Measurements from ENCODE around the gene CYP3A4. TPM values are rescaled to one million over a fixed set of nuclear protein-coding genes. Genes with fewer than 3 reads are reported as not detected.

Gene CYP3A4
- total RNA-seq, 1 experiment from 2014 or later = not detected

- no peak overlapping the region for H3K23ac ChIP-seq (ENCODE audit: insufficient read length, low read depth, low read length)
- WGBS (ENCODE audit: extremely low coverage, insufficient read length, low lambda C conversion rate) = no CpG with 5 or more reads among the region's 2 CpGs
- H2AK5ac ChIP-seq (ENCODE audit: insufficient read length, low read length) = no peak overlapping the region
These were observed 74.0 kb downstream of the CYP3A4 start for GRCh38 chr7:99709838-99710578.

More at GRCh38 chr7:99709838-99710578, 74.0 kb downstream of the CYP3A4 start:
- H3K27ac Mint-ChIP-seq = no peak overlapping the region
- Histone ChIP-seq H2BK20ac (ENCODE audit: low read depth, low read length, poor library complexity, severe bottlenecking) (no peak overlapping the region), H4K5ac (ENCODE audit: insufficient read length, low read depth, low read length) (no peak overlapping the region), H3T11ph (ENCODE audit: low read length) (no peak overlapping the region), H2BK12ac (ENCODE audit: insufficient read length, low read depth, low read length) (no peak overlapping the region), H4K91ac (ENCODE audit: insufficient read length, low read depth, low read length) (no peak overlapping the region), H3K56ac (ENCODE audit: insufficient read length, low read depth, low read length) (no peak overlapping the region), H3K79me1 (ENCODE audit: insufficient read depth, low read depth, low read length, poor library complexity, severe bottlenecking) (no peaks in the 10 kb centered on the region), H3K18ac (ENCODE audit: insufficient read length, low read depth, low read length) (no peak overlapping the region), H2BK5ac (ENCODE audit: insufficient read length, low read length) (no peak overlapping the region), H3K4me1 (ENCODE audit: insufficient read depth, low read length) (no peaks in the 10 kb centered on the region), H3K27me3 (ENCODE audit: insufficient read depth, low read length) (no peaks in the 10 kb centered on the region), H3K4me2 (ENCODE audit: insufficient read depth, insufficient read length, low read length) (no peak overlapping the region), H2BK15ac (ENCODE audit: low read depth, low read length) (no peak overlapping the region), H2AFZ (ENCODE audit: low read length) (no peak overlapping the region), H3K14ac (ENCODE audit: insufficient read depth, low read length) (no peak overlapping the region), H3K27ac (ENCODE audit: insufficient read length, low read depth, low read length) (no peak overlapping the region), H3K9me3 (ENCODE audit: control insufficient read depth, low read depth, low read length) (peaks cover 11% of the 10 kb centered on the region), H4K8ac (replicated peaks; ENCODE audit: insufficient read length, low read depth, low read length) (no peak overlapping the region), H3K23me2 (ENCODE audit: insufficient read length, low read depth, low read length, poor library complexity, severe bottlenecking) (no peaks in the 10 kb centered on the region), H4K20me1 (ENCODE audit: control insufficient read depth, insufficient read depth, insufficient read length) (no peaks in the 10 kb centered on the region), H3K4ac (ENCODE audit: low read depth, low read length) (no peak overlapping the region), H3K9ac (ENCODE audit: extremely low read depth, insufficient read length, low read length) (no peak overlapping the region), H2BK120ac (ENCODE audit: low read depth, low read length, poor library complexity, severe bottlenecking) (no peak overlapping the region), H3K79me2 (ENCODE audit: insufficient read depth, low read length) (no peaks in the 10 kb centered on the region)
- peak overlapping the region in 1 of 2 experiments; percentile 49; a peak in 1 of 5 replicates for H3K4me3 Mint-ChIP-seq
- no peaks in the 10 kb centered on the region; a peak in 1 of 4 replicates for H3K4me1 Mint-ChIP-seq
- H3K36me3 Mint-ChIP-seq (ENCODE audit: insufficient read depth in 1 of 3, low read depth in 3 of 3) = no peaks in the 10 kb centered on the region
- H3K27me3 Mint-ChIP-seq (ENCODE audit: low read depth) = peaks cover 7% of the 10 kb centered on the region
- TF ChIP-seq CTCF (conservative IDR thresholded peaks at IDR 0.05) = no peak
- H3K9me3 Mint-ChIP-seq = peaks cover 0 to 5% of the 10 kb centered on the region in 2 experiments; a peak in 1 of 5 replicates
- DNase-seq = no peak
